Measurements from ENCODE around the gene MMRN2. TPM values are rescaled to one million over a fixed set of nuclear protein-coding genes. Genes with fewer than 3 reads are reported as not detected.
A peak's percentile ranks its signal among the peaks of the same experiment; 100 is the strongest.

Gene MMRN2
- total RNA-seq, 1 donor from 2014 or later, result 25.6 TPM

GRCh38 chr10:86963341-86963919 lies 6.0 kb upstream of the MMRN2 start:
- H3K4me3 ChIP-seq (ENCODE audit: low read length in 3 of 3), result no peak overlapping the region
- H3K9ac ChIP-seq (ENCODE audit: low read depth in 1 of 3, low read length in 3 of 3), result no peak overlapping the region
- H3K27me3 ChIP-seq (ENCODE audit: control insufficient read depth in 3 of 3, insufficient read depth in 3 of 3, low read length in 3 of 3), result peaks cover 0 to 6% (median 4%) of the 10 kb centered on the region in 3 donors
- H3K36me3 ChIP-seq (ENCODE audit: control insufficient read depth in 3 of 3, insufficient read depth in 3 of 3, low read length in 3 of 3), result no peaks in the 10 kb centered on the region
- H3K27ac ChIP-seq (ENCODE audit: low read depth, low read length), result no peak overlapping the region
- peaks cover 36 to 56% (median 37%) of the 10 kb centered on the region in 3 donors for H3K4me1 ChIP-seq (ENCODE audit: control insufficient read depth in 3 of 3, insufficient read depth in 3 of 3, low read length in 3 of 3)
- H3K9me3 ChIP-seq (ENCODE audit: control insufficient read depth in 3 of 3, low read length in 3 of 3), result no peaks in the 10 kb centered on the region

- Histone ChIP-seq H3K9ac (ENCODE audit: low read depth in 1 of 3, low read length in 3 of 3) (no peak overlapping the region), H3K36me3 (ENCODE audit: control insufficient read depth in 3 of 3, insufficient read depth in 3 of 3, low read length in 3 of 3) (no peaks in the 10 kb centered on the region), H3K27me3 (ENCODE audit: control insufficient read depth in 3 of 3, insufficient read depth in 3 of 3, low read length in 3 of 3) (peaks cover 0 to 6% (median 6%) of the 10 kb centered on the region in 3 donors), H3K4me1 (ENCODE audit: control insufficient read depth in 3 of 3, insufficient read depth in 3 of 3, low read length in 3 of 3) (peaks cover 34 to 57% (median 36%) of the 10 kb centered on the region in 3 donors), H3K9me3 (ENCODE audit: control insufficient read depth in 3 of 3, low read length in 3 of 3) (no peaks in the 10 kb centered on the region), H3K4me3 (ENCODE audit: low read length in 3 of 3) (no peak overlapping the region), H3K27ac (ENCODE audit: low read depth, low read length) (no peak overlapping the region)
Observed at GRCh38 chr10:86962981-86963310, 5.5 kb upstream of the MMRN2 start.

DNA sequence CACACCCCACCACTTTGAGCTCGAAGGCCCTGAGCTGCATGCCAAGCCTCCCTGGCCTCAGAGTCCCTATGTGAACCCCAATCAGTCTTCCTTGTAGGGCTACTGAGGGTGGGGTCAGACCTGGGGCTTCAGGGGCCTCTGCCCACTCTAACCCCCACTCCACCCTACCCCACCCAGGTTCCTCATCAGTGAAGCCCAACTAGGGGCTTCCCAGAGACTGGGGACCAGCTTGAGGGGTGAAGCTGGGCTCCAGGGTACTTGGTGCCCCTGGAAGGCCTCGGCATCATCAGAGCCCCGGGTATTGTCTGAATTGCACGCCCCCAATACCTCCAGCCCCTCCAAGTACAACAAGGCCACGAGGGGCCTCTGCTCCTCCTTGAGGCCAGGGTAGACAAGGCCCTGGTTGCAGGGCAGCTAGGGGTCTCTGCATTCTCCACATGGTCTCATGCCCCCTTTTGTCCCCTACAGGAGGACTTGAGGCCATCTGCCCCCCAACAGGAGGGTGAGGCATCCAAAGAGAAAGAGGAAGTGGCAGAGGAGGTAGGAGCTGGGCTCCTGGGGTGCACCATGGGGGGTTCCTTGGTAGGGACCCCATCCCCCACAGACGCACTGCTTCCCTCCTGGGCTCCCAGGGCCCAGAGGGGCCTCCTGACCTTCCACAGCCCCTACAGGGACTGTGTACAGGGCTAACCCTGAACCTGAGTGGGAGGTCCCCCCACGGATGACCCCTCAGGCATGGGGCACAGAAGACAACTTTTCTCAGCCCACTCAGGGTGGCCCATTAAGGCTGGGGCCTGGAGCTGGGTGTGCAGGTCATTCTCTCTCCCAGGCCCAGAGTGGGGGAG lies 4.9 kb upstream of the MMRN2 start:
- H3K9ac ChIP-seq (ENCODE audit: low read depth in 1 of 3, low read length in 3 of 3), result no peak overlapping the region
- no peaks in the 10 kb centered on the region for H3K36me3 ChIP-seq (ENCODE audit: control insufficient read depth in 3 of 3, insufficient read depth in 3 of 3, low read length in 3 of 3)
- no peaks in the 10 kb centered on the region for H3K9me3 ChIP-seq (ENCODE audit: control insufficient read depth in 3 of 3, low read length in 3 of 3)
- H3K27ac ChIP-seq (ENCODE audit: low read depth, low read length), result no peak overlapping the region
- H3K4me1 ChIP-seq (ENCODE audit: control insufficient read depth in 3 of 3, insufficient read depth in 3 of 3, low read length in 3 of 3), result peaks cover 30 to 55% (median 35%) of the 10 kb centered on the region in 3 donors
- H3K4me3 ChIP-seq (ENCODE audit: low read length in 3 of 3), result no peak overlapping the region
- H3K27me3 ChIP-seq (ENCODE audit: control insufficient read depth in 3 of 3, insufficient read depth in 3 of 3, low read length in 3 of 3), result peaks cover 0 to 6% (median 6%) of the 10 kb centered on the region in 3 donors

- Histone ChIP-seq H3K36me3 (ENCODE audit: control insufficient read depth in 3 of 3, insufficient read depth in 3 of 3, low read length in 3 of 3) (no peaks in the 10 kb centered on the region), H3K9me3 (ENCODE audit: control insufficient read depth in 3 of 3, low read length in 3 of 3) (no peaks in the 10 kb centered on the region), H3K27me3 (ENCODE audit: control insufficient read depth in 3 of 3, insufficient read depth in 3 of 3, low read length in 3 of 3) (peaks cover 0 to 6% (median 6%) of the 10 kb centered on the region in 3 donors), H3K4me3 (ENCODE audit: low read length in 3 of 3) (no peak overlapping the region), H3K27ac (ENCODE audit: low read depth, low read length) (no peak overlapping the region), H3K9ac (ENCODE audit: low read depth in 1 of 3, low read length in 3 of 3) (no peak overlapping the region), H3K4me1 (ENCODE audit: control insufficient read depth in 3 of 3, insufficient read depth in 3 of 3, low read length in 3 of 3) (peaks cover 22 to 55% (median 31%) of the 10 kb centered on the region in 3 donors)
Observed at GRCh38 chr10:86961481-86962091, 4.2 kb upstream of the MMRN2 start.

- Histone ChIP-seq H3K27me3 (ENCODE audit: control insufficient read depth in 3 of 3, insufficient read depth in 3 of 3, low read length in 3 of 3) (peaks cover 0 to 6% (median 6%) of the 10 kb centered on the region in 3 donors), H3K27ac (ENCODE audit: low read depth, low read length) (no peak overlapping the region), H3K4me3 (ENCODE audit: low read length in 3 of 3) (no peak overlapping the region), H3K9me3 (ENCODE audit: control insufficient read depth in 3 of 3, low read length in 3 of 3) (no peaks in the 10 kb centered on the region), H3K4me1 (ENCODE audit: control insufficient read depth in 3 of 3, insufficient read depth in 3 of 3, low read length in 3 of 3) (peaks cover 19 to 55% (median 27%) of the 10 kb centered on the region in 3 donors), H3K36me3 (ENCODE audit: control insufficient read depth in 3 of 3, insufficient read depth in 3 of 3, low read length in 3 of 3) (no peaks in the 10 kb centered on the region), H3K9ac (ENCODE audit: low read depth in 1 of 3, low read length in 3 of 3) (no peak overlapping the region)
Observed at GRCh38 chr10:86960863-86961434, 3.5 kb upstream of the MMRN2 start.

DNA sequence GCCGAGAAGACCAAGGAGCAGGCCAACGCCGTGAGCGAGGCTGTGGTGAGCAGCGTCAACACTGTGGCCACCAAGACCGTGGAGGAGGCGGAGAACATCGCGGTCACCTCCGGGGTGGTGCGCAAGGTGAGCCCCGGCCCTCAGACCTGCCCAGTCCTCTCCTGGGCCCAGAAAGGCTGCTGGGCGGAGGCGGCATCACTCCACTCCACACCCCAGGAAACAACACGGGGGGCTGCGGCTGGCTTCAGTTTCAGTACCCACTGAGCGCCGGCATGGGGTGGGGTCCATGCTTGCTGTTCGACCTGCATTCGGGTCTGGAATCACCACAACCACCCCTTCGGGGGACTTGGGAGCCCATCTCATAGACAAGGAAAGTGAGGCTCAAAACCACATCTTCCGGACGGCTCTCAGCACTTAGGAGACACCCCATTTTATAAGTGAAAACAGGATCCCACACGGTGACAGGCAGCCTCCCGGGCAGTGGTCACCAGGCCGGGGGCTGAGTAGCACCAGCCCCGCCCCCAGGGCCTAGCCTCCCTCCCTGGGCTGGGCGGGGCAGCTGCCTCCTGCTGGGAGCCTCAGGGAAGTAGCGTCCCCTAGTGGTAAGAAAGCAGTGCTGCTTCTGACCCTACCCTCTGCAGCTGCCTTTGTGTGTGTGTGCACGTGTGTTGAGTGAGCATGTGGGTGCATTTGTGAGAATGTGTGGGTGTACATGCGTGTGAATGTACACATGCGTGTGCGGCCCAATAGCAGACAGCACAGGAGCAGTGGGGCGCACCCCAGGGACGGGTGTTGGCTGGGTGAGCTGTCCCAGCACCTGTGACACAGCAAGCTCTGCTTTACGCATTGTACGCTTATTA lies 2.8 kb upstream of the MMRN2 start:
- Histone ChIP-seq H3K27ac (ENCODE audit: low read depth, low read length) (peak overlapping the region; percentile 58), H3K36me3 (ENCODE audit: control insufficient read depth in 3 of 3, insufficient read depth in 3 of 3, low read length in 3 of 3) (no peaks in the 10 kb centered on the region), H3K4me3 (ENCODE audit: low read length in 3 of 3) (peak overlapping the region in 1 of 3 donors; percentile 67), H3K27me3 (ENCODE audit: control insufficient read depth in 3 of 3, insufficient read depth in 3 of 3, low read length in 3 of 3) (peaks cover 0 to 6% (median 6%) of the 10 kb centered on the region in 3 donors), H3K4me1 (ENCODE audit: control insufficient read depth in 3 of 3, insufficient read depth in 3 of 3, low read length in 3 of 3) (peaks cover 23 to 54% (median 29%) of the 10 kb centered on the region in 3 donors), H3K9me3 (ENCODE audit: control insufficient read depth in 3 of 3, low read length in 3 of 3) (no peaks in the 10 kb centered on the region), H3K9ac (ENCODE audit: low read depth in 1 of 3, low read length in 3 of 3) (peak overlapping the region in 2 of 3 donors; percentile 38 to 73)

- Histone ChIP-seq H3K4me3 (ENCODE audit: low read length in 3 of 3) (peak overlapping the region in 1 of 3 donors; percentile 67), H3K9me3 (ENCODE audit: control insufficient read depth in 3 of 3, low read length in 3 of 3) (no peaks in the 10 kb centered on the region), H3K9ac (ENCODE audit: low read depth in 1 of 3, low read length in 3 of 3) (peak overlapping the region in 2 of 3 donors; percentile 38 to 73), H3K27me3 (ENCODE audit: control insufficient read depth in 3 of 3, insufficient read depth in 3 of 3, low read length in 3 of 3) (peaks cover 0 to 6% (median 6%) of the 10 kb centered on the region in 3 donors), H3K27ac (ENCODE audit: low read depth, low read length) (peak overlapping the region; percentile 58), H3K4me1 (ENCODE audit: control insufficient read depth in 3 of 3, insufficient read depth in 3 of 3, low read length in 3 of 3) (peaks cover 26 to 59% (median 32%) of the 10 kb centered on the region in 3 donors), H3K36me3 (ENCODE audit: control insufficient read depth in 3 of 3, insufficient read depth in 3 of 3, low read length in 3 of 3) (no peaks in the 10 kb centered on the region)
Observed at GRCh38 chr10:86959737-86960002, 2.3 kb upstream of the MMRN2 start.

DNA sequence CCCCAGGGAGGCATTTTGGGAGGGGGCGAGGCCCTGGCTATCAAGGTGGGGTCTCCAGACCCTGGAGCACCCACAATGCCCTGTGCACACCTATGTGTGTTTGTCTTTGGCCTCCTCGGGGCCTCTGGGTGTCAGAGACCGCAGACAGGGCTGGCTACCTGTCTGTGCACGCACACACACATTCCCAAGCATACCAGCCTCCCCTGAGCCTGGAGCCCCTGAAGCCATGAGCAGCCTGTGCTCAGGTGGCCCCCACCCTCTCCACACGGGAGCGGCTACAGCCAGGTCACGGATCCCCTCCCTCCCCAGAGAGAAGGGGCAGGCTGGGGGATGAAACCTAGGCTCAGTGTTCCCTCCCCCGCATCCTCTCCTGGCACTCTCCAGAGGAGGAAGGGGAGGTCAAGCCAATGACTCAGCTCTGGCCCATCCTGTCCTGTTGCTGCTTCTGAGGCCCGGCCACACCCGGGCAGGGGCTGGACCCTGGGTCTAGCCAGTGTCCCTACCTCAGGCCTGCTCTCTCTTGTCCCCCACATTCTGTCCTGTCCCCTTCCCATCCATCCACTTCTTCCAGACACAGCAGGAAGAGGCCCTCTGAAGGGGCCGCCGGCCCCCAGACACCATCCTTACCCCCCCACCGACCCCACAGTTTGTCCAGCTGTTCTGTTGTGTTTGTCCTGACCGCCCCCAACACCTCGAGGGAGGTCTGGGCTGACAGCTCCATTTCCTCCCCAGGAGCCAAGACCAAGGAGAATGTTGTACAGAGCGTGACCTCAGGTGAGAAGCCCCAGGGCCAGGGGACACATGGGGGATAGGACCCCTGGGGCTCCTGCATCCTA lies 1.7 kb upstream of the MMRN2 start:
- peak overlapping the region in 2 of 3 donors; percentile 38 to 73 for H3K9ac ChIP-seq (ENCODE audit: low read depth in 1 of 3, low read length in 3 of 3)
- H3K4me3 ChIP-seq (ENCODE audit: low read length in 3 of 3), result peak overlapping the region; percentile 53 to 67 (median 60)
- H3K36me3 ChIP-seq (ENCODE audit: control insufficient read depth in 3 of 3, insufficient read depth in 3 of 3, low read length in 3 of 3), result no peaks in the 10 kb centered on the region
- peaks cover 0 to 6% (median 6%) of the 10 kb centered on the region in 3 donors for H3K27me3 ChIP-seq (ENCODE audit: control insufficient read depth in 3 of 3, insufficient read depth in 3 of 3, low read length in 3 of 3)
- H3K9me3 ChIP-seq (ENCODE audit: control insufficient read depth in 3 of 3, low read length in 3 of 3), result no peaks in the 10 kb centered on the region
- peaks cover 25 to 59% (median 35%) of the 10 kb centered on the region in 3 donors for H3K4me1 ChIP-seq (ENCODE audit: control insufficient read depth in 3 of 3, insufficient read depth in 3 of 3, low read length in 3 of 3)
- peak overlapping the region; percentile 58 for H3K27ac ChIP-seq (ENCODE audit: low read depth, low read length)
